GM19193 (cell line): ENCODE measurements around the gene AGMAT.

ENCODE experiments used
- POLR2A ChIP-seq: IDR thresholded peaks from 4 replicates; pipeline ENCODE4 v1.6.1; 2011; ENCODE audit not compliant: insufficient read depth, insufficient read length; ENCODE audit errors: extremely low read depth

The AGMAT gene

DNA sequence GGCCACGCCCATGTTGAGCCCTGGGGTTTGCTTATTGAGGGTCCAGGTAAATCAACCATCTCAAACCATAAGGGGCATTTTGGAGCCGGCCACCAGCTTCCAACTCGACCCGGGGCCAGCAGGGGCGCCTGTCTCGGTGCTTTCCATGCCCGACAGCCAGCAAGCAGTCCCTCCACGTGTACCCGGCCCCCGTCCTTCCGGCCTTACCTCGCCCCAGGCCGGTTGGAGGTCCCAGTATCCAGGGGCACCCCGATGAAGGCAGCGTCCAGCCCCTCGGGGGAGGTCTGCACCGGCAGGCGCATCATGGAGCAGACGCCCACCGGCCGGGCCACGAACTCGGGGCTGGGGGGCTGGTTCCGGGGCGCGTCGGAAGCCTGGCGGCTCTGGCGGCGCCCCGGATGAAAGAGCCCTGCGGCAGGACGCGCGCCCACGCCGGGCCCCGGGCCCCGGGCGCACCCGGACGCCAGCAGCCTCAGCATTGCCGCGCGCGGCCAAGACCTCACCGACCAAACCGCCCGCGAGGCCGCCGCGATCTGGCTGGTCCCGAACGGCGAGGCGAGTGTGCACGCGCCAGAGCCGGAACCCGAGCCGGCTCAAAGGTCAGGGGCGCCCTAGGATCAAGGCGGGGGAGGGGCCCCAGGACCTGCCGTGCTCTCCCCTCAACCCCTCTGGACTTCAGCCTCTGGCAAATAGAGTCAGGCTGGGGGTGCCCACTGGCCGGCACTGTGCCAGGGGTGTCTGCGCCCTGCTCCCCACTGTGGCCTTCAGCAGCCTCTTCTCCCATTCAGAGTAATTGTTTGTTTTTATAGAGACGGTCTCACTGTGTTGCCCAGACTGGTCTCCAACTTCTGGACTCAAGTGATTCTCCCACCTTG lies at the start of gene AGMAT:
Gene AGMAT, minus strand, starts transcription at position 563 of the 875 bp plus-strand sequence. Its CDS starts 84 bp downstream, at position 479.
- TF ChIP-seq POLR2A, result no peak

- no peak for TF ChIP-seq POLR2A
Measured at GRCh38 chr1:15633756-15634420, 49.0 kb upstream of the AGMAT start.

- TF ChIP-seq POLR2A, result no peak
Measured at GRCh38 chr1:15628003-15628402, 43.2 kb upstream of the AGMAT start.

- TF ChIP-seq POLR2A, result no peak
Measured at GRCh38 chr1:15627343-15627988, 42.6 kb upstream of the AGMAT start.

DNA sequence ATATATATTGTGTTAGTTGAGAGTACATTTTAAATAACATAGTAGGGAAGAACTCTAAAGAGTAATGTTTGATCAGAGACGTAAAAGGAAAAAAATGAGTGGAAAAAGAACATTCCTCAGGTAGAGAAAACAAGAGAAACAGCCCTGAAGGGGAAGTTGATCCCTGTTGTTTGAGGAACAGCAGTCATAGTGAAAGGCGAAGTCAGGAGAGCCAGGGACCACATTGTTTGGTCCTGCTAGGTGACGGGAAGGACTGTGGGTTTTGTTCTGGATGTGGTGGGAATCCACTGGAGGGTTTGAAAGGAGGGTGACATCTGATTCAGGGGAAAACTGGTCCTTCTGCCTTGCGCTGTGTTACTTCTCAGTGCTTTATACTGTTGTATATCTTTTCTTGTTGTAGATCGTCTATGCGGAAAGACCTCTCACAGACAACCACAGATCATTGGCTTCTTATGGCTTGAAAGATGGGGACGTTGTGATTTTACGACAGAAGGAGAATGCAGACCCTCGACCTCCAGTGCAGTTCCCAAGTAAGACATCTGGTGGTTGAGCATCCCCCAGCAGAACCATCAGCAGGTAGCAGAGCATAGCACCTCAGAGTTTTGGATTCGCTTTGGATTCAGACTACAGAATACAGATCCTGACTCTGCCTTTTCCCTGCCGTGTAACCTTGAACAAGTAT lies 41.6 kb upstream of the AGMAT start:
- TF ChIP-seq POLR2A, result no peak

- no peak for TF ChIP-seq POLR2A
Measured at GRCh38 chr1:15625056-15625917, 40.4 kb upstream of the AGMAT start.

DNA sequence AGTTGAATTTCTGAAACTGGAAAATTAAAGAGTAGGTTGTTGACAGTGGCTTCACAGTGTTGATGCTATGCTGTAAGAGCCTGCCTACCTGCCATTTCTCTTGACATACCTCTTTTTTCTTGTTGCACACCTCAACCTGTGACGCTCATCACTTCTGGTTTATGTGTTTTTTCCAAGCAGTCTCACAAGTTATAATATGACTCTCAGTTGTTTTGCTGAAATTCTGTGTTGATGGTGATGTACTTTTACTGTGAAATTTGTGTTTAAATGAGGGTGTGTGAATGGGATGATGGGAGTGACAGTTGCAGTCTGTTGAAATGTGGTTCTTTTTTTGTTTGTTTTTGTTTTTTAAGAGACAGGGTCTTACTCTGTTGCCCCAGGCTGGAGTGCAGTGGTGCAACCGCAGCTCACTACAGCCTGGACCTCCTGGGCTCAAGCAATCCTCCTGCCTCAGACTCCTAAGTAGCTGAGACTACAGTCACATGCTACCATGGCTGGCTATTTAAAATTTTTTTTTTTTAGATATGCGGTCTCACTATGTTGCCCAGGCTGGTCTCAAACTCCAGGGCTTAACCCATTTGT lies 39.4 kb upstream of the AGMAT start:
- TF ChIP-seq POLR2A, result no peak

- TF ChIP-seq POLR2A, result no peak
Measured at GRCh38 chr1:15623435-15623834, 38.6 kb upstream of the AGMAT start.

- no peak for TF ChIP-seq POLR2A
Measured at GRCh38 chr1:15622712-15623373, 38.0 kb upstream of the AGMAT start.

- TF ChIP-seq POLR2A, result no peak
Measured at GRCh38 chr1:15621975-15622374, 37.1 kb upstream of the AGMAT start.

DNA sequence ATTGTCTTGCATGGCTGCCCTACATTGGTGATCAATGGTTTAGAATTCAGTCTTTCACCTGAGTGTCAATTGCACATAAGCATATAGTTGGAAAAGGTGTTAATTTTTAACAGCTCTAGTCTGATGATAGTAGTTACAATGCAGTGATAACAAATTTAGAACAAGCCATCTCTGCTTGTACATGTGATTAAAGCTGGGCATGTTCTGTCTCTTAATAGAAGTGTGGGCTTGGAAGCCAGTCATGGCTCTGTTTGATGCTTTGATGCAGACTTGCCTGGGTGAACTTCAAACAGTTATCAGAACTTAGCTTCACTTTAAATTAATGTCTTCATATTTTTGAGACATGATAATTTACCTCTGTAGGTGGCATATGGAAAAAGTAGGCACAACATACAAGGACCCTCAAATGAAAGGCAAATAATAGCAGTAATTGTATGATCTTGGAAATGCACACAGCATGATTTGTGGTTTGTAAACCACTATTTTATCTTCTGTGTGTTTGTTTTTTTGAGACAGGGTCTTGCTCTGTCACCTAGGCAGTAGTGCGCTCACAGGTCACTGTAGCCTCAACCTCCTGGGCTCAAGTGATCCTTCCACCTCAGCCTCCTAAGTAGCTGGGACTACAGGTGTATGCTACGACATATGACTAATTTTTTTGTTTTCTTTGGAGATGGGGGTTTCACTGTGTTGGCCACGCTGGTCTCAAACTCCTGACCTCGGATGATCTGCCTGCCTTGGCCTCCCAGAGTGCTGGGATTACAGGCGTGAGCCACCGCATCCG lies 36.2 kb upstream of the AGMAT start:
- no peak for TF ChIP-seq POLR2A

DNA sequence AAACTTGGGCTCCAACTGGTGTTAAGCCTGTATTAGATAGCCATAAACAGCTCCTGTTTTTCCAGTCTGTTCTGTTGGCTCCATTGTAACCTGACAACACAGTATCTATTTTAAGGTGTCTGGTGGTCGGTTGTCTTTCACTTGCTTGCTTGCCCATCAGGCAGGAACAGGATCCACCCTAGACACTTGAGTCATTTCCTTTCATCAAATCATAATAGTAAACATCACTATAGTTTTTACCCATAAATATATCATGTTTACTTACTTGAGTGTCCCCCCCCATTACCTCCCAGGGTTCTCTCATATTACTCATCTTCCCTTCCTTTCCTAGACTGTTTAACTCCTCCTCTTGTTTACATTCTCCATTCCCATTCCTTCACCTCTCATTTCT lies 35.3 kb upstream of the AGMAT start:
- TF ChIP-seq POLR2A, result no peak

DNA sequence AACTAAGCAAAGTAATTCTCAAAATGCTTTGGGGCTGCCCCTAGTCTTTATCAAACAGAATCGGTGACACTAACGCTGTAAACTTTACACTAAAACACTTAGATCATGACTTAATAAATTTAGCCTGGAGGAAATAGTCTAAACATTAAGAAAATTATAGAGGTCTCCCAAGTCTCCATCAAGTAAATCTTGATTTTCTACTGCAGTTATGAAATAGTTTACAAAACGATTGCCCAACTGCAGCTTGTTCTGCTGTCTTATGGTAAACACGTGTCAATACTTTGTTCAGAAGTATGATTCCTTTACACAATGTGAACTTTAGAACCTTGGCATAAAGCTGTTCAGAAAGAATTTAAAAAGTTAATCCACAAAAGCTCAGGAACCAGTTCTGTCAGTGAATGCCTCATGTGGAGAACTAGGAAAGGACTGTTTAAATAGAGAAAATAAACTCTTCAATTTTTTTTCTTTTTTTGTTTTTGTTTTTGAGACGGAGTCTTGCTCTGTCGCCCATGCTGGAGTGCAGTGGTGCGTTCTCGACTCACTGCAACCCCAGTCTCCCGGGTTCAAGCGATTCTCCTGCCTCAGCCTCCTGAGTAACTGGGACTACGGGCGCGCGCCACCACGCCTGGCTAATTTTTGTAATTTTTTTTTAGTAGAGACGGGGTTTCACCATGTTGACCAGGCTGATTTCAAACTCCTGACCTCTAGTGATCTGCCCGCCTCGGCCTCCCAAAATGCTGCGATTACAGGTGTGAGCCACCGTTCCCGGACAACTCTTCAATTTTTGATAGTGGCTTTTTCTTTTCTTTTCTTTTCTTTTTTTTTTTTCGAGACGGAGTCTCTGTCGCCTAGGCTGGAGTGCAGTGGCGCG lies 34.0 kb upstream of the AGMAT start:
- no peak for TF ChIP-seq POLR2A
